OCI-LY7 (cell line): ENCODE measurements around the gene RIN3.

Experiments
- CTCF ChIP-seq: fragments of 200-600 bp; sonication (generic); conservative IDR thresholded peaks from 2 replicates; pipeline ENCODE4 v1.5.1; 2014; ENCODE audit warnings: mild to moderate bottlenecking, antibody characterized with exemption, low read length, moderate library complexity, mixed read lengths
- EZH2phosphoT487 ChIP-seq: fragments of 200-600 bp; sonication (generic); IDR thresholded peaks from 2 replicates; pipeline ENCODE4 v1.6.1; 2018; ENCODE audit warnings: low read depth, borderline replicate concordance, mild to moderate bottlenecking, mixed run types, antibody characterized with exemption, low read length, moderate library complexity, mixed read lengths

- TF ChIP-seq CTCF (no peak), EZH2phosphoT487 (no peak)
These were observed 163.6 kb downstream of the RIN3 start for GRCh38 chr14:92677087-92677668.
